ENCODE results near the gene RABEPK. TPM values are rescaled to one million over a fixed set of nuclear protein-coding genes. Genes with fewer than 3 reads are reported as not detected.

RABEPK gene
- total RNA-seq, 1 donor from 2014 or later, result 8.3 TPM

DNA sequence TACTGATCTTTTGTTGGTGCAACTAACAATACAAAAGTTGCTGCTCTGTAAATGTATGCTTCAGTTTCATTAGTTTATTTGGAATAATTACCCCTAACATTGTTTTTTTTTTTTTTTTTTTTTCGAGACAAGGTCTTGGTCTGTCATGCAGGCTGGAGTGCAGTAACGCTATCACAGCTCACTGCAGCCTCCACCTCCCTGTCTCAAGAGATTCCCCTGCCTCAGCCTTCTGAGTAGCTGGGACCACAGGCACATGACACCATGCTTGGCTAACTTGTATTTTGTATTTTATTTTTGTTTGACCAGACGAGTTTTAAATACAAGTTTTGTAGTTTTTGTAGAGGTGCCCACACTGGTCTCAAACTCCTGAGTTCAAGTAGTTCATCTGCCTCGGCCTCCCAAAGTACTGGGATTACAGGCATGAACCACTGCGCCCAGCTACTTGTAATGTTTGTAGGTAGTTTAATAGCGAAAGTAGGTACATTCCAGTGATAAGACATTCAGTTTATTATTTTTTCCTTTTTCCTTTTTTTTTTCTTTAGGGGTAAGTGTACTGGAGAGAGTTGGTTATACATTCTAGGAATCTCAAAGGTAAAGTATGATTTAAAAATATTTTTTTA is 68.2 kb downstream of the RABEPK start:
- intact Hi-C loops (cut with DNase I), result no loop called here
- peak; percentile 33 for ATAC-seq
- no peak for DNase-seq (ENCODE audit: missing footprints)

- intact Hi-C loops (cut with DNase I), result no loop called here
- DNase-seq (ENCODE audit: missing footprints) (no peak), ATAC-seq (no peak)
Observed at GRCh38 chr9:125269014-125269397, 68.7 kb downstream of the RABEPK start.

DNA sequence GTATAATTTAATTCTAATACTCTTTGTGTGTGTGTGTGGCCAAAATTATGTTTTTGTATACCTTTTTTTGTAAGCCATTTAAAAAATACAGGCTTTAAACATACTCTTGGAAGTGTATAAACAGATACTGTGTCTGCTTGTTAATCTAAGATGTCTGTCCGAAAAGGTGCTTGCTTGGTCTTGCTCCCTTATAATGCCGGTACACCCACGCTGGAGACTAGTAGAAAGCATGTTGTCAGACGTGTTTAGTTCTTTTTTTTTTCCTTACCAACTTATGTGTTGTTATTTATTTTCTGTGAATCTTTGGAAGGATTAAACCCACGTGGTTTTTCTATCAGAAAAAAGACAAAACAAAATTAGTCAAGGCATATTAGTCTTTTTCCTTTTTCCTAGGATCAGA is 70.7 kb downstream of the RABEPK start:
- intact Hi-C loops (cut with DNase I), result no loop called here
- DNase-seq (ENCODE audit: missing footprints) (no peak), ATAC-seq (no peak)

DNA sequence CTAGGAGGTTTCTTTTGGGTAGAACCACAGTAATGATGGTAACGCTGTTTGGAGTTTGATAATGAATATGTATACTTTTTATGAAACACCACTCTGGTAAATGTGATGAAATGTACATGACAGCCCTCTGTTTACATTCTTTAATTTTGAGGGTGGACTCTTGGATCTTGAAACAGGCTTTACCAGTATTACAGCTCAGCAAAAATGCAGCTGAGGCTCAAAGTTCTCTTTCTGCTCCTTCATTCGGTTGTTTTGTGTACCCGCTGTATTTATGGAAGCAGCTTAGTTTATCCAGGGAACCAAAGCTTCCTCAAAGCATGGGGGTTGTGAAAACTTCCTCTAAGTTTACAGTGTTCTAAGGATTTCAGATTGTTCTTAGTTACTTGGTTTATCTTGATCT is 72.4 kb downstream of the RABEPK start:
- intact Hi-C loops (cut with DNase I), result no loop called here
- ATAC-seq (peak; percentile 54), DNase-seq (ENCODE audit: missing footprints) (no peak)

GRCh38 chr9:125276771-125277170 is 76.4 kb downstream of the RABEPK start:
- intact Hi-C loops (cut with DNase I), result no loop called here
- ATAC-seq, result no peak
- DNase-seq (ENCODE audit: missing footprints), result no peak

- ATAC-seq (no peak), DNase-seq (ENCODE audit: missing footprints) (no peak)
- intact Hi-C loops (cut with DNase I), result no loop called here
Observed at GRCh38 chr9:125277411-125277810, 77.1 kb downstream of the RABEPK start.

DNA sequence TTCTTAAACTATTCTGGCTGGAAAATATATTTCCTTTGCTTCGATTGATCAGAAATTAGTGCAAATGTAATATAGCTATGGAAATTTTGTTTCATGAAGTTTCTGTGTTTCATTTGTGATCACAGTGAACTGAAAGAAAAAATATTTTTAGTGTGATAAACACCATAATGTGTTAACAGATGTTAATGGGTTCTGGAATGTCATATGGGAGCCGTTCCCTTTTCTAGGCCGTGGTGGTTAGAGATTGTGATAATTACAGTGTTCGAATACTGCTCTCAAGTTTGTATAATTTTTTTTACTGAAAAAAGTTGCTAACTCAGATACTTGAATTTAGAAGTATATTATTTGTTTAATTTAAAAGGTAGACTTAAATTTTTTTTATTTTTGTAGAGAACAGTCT is 80.6 kb downstream of the RABEPK start:
- DNase-seq (ENCODE audit: missing footprints) (no peak), ATAC-seq (no peak)
- intact Hi-C loops (cut with DNase I), result no loop called here

Other genes with a start within 250 kb of the RABEPK start
- 3.4 TPM for gene SCAI, start 57.0 kb upstream of the RABEPK start, total RNA-seq
- 39.4 TPM for gene PPP6C, start 10.7 kb upstream of the RABEPK start, total RNA-seq
- gene HSPA5, start 40.8 kb downstream of the RABEPK start, total RNA-seq, result 195 TPM
- 31.5 TPM for gene GAPVD1, start 61.3 kb downstream of the RABEPK start, total RNA-seq

Measured in Right ventricle myocardium inferior (tissue), 1 donor.